Thyroid gland (tissue), 4 donors: ENCODE data around the gene CHRNG. TPM values are rescaled to one million over a fixed set of nuclear protein-coding genes. Genes with fewer than 3 reads are reported as not detected.
A peak's percentile ranks its signal among the peaks of the same experiment; 100 is the strongest.

ENCODE experiments used
- DNase-seq, 2 donors: peaks; one replicate each; pipeline ENCODE4 v3.0.0-alpha.2; 2019
- H3K27ac ChIP-seq, 3 donors: fragments of 200-600 bp; sonication (generic); 1 replicate in 2 of 3; 2 replicates in 1 of 3; pipeline ENCODE4 v1.5.1; 2016 to 2019; ENCODE audit warnings: mild to moderate bottlenecking in 1 of 3, moderate library complexity in 1 of 3
- H3K27me3 ChIP-seq: fragments of 200-600 bp; sonication (generic); one replicate; pipeline ENCODE4 v1.5.1; 2019
- H3K36me3 ChIP-seq, 2 donors: fragments of 200-600 bp; sonication (generic); one replicate each; pipeline ENCODE4 v1.5.1; 2016 to 2019
- H3K4me1 ChIP-seq, 2 donors: fragments of 200-600 bp; sonication (generic); one replicate each; pipeline ENCODE4 v1.5.1; 2017 to 2019
- H3K4me3 ChIP-seq, 3 donors: fragments of 200-600 bp; sonication (generic); replicated peaks in 1 of 3; 1 replicate in 2 of 3; 2 replicates in 1 of 3; pipeline ENCODE4 v1.5.1; 2016; ENCODE audit warnings: mild to moderate bottlenecking in 1 of 3
- H3K9me3 ChIP-seq: fragments of 200-600 bp; sonication (generic); one replicate; pipeline ENCODE4 v1.5.1; 2017
- POLR2A ChIP-seq, 2 donors: fragments of 450-650 bp; IDR thresholded peaks; one replicate each; pipeline ENCODE4 v1.6.1; 2017; ENCODE audit warnings: antibody characterized with exemption in 2 of 2, mild to moderate bottlenecking in 2 of 2, moderate library complexity in 1 of 2
- WGBS, 2 donors: methylation state at CpG; one replicate each; pipeline ENCODE4 v1.1.5; 2017; 5-methylcytosine and 5-hydroxymethylcytosine counted together
- intact Hi-C: fragments of 100-400 bp; cut with DNase I; formaldehyde crosslinking; loops from one replicate; pipeline ENCODE4 v1.15.1; 2023
- total RNA-seq, 4 donors: library from RNA; depleted of rRNA; stranded (reverse); fragments of >200 nt; gene quantifications; one replicate each; pipeline ENCODE4 v1.2.3, GENCODE V29; 2016
- TF ChIP-seq, protein P1 (sequence below), 6 experiments: fragments of 200-600 bp in 3 of 6; fragments of 450-650 bp in 3 of 6; sonication (generic) in 3 of 6; IDR thresholded peaks; one replicate each; pipeline ENCODE4 v1.5.1; 2016 to 2019; ENCODE audit warnings: antibody characterized with exemption in 6 of 6, mild to moderate bottlenecking in 2 of 6, inconsistent platforms in 1 of 6, moderate library complexity in 1 of 6

The CHRNG gene
- total RNA-seq, 4 donors from 2014 or later = not detected

DNA sequence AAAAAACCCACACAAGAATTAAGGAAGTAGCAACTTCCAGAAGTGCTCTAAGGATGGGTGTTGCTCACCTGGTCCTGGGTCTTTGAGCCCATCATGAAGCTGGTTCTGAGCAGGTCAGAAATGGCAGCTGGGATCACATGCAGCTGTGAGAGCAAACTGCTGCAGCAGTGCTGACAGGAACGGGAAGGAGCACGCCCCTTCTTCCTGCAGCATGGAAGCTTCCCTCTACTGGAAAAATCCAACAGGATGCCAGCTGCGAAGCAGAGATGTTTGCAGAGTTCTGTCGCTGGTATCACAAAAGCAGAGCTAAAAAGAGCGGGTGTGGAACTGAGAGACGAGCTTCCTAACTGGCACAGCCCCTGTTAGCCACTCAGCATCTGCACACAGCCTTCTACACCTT, 44.7 kb downstream of the CHRNG start:
- Histone ChIP-seq H3K4me1 (peaks cover 5 to 14% of the 10 kb centered on the region in 2 donors), H3K36me3 (peaks cover 12% of the 10 kb centered on the region in 2 donors), H3K9me3 (no peaks in the 10 kb centered on the region), H3K4me3 (no peak overlapping the region), H3K27ac (no peak overlapping the region), H3K27me3 (no peaks in the 10 kb centered on the region)
- intact Hi-C loops = no loop called here
- TF ChIP-seq, protein P1, sequence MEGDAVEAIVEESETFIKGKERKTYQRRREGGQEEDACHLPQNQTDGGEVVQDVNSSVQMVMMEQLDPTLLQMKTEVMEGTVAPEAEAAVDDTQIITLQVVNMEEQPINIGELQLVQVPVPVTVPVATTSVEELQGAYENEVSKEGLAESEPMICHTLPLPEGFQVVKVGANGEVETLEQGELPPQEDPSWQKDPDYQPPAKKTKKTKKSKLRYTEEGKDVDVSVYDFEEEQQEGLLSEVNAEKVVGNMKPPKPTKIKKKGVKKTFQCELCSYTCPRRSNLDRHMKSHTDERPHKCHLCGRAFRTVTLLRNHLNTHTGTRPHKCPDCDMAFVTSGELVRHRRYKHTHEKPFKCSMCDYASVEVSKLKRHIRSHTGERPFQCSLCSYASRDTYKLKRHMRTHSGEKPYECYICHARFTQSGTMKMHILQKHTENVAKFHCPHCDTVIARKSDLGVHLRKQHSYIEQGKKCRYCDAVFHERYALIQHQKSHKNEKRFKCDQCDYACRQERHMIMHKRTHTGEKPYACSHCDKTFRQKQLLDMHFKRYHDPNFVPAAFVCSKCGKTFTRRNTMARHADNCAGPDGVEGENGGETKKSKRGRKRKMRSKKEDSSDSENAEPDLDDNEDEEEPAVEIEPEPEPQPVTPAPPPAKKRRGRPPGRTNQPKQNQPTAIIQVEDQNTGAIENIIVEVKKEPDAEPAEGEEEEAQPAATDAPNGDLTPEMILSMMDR (IDR thresholded peaks at IDR 0.05) = no peak
- no peak for TF ChIP-seq POLR2A (IDR thresholded peaks at IDR 0.05)
- WGBS, 2 donors = 89 to 94% methylated on average over 6 of the region's 6 CpGs
- no peak for DNase-seq

DNA sequence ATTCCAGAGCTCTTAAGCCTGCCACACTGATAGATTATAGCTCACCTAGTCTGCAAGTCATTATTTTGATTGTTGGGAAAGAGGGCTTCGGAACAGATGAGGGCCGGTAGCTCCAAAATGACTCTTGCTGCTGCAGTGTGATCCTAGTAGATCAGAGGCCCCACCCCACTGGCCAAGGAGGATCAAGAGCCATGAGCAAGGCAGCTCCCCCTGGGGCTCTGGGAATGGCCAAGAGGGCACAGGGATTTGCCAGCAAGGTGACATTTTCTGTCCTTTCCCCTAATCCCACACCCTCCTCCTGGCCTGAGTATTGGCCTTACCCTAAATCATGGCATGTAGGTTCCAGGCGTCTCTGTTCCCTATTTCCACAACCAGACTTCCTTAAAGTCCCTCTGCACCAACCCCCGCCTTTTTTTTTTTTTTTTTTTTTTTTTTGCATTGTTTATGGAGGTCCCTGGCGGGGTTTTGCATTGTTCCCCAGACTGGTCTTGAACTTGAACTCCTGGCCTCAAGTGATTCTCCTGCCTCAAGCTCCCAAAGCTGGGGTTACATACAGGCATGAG, 47.5 kb downstream of the CHRNG start:
- TF ChIP-seq, protein P1 (IDR thresholded peaks at IDR 0.05) = no peak
- TF ChIP-seq POLR2A (IDR thresholded peaks at IDR 0.05) = no peak
- Histone ChIP-seq H3K36me3 (peaks cover 0 to under 1% of the 10 kb centered on the region in 2 donors), H3K4me1 (peaks cover 5 to 19% of the 10 kb centered on the region in 2 donors), H3K27me3 (no peaks in the 10 kb centered on the region), H3K27ac (peak overlapping the region in 2 of 3 donors; percentile 3 to 82), H3K4me3 (no peak overlapping the region), H3K9me3 (no peaks in the 10 kb centered on the region)
- DNase-seq = no peak
- intact Hi-C loops = no loop called here
- WGBS, 2 donors = 84% methylated on average over 5 of the region's 5 CpGs

DNA sequence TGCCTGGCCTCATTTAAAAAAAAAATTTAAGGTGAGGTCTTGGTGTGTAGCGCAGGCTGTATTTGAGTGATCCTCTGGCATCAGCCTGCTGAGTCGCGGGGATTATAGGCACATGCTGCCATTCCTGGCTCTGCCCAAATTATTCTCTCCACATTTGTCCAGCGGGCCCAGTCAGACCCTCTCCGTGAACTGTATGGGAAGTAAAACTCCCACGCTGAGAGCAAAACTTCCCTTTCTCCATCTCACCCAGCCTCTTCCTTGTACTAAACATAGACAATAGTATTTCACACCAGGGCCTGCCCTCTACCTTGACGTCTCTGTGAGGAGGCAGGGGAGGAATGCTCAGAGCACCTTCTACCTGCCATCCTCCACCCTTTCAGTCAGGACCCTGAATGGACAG, 48.0 kb downstream of the CHRNG start:
- Histone ChIP-seq H3K9me3 (no peaks in the 10 kb centered on the region), H3K36me3 (no peaks in the 10 kb centered on the region), H3K27me3 (no peaks in the 10 kb centered on the region), H3K27ac (peak overlapping the region; percentile 76 to 88 (median 82)), H3K4me3 (no peak overlapping the region), H3K4me1 (peaks cover 5 to 19% of the 10 kb centered on the region in 2 donors)
- TF ChIP-seq, protein P1 (IDR thresholded peaks at IDR 0.05) = no peak
- no peak for TF ChIP-seq POLR2A (IDR thresholded peaks at IDR 0.05)
- DNase-seq = no peak
- intact Hi-C loops = no loop called here
- WGBS, 2 donors = 86 to 90% methylated on average over 7 of the region's 7 CpGs

DNA sequence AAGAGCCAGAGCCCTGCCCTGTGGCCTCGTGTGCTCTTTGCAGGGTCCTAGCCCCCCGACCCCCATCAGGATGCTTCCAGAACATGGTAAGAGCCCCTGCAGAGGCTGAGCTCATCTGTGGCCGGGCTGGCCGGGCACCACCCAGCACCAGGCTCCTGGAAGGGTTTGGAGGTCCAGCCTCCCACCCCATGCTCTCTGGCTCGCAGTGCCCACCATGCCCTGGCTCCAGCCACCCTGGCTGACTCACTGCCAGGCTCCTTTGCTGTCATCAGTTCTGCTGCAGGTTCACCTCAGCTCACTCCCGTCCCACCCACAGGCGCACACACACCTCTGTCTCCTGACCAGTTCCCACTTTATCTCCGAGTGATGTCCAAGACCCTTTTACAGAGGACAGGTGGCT, 48.5 kb downstream of the CHRNG start:
- 97 to 100% methylated on average over 6 to 8 of the region's 8 CpGs for WGBS, 2 donors

More for the DNA sequence above, 48.5 kb downstream of the CHRNG start:
- no peak for DNase-seq
- TF ChIP-seq, protein P1 (IDR thresholded peaks at IDR 0.05) = no peak
- TF ChIP-seq POLR2A (IDR thresholded peaks at IDR 0.05) = no peak
- Histone ChIP-seq H3K4me3 (no peak overlapping the region), H3K27me3 (no peaks in the 10 kb centered on the region), H3K9me3 (no peaks in the 10 kb centered on the region), H3K36me3 (no peaks in the 10 kb centered on the region), H3K27ac (peak overlapping the region; percentile 76 to 88 (median 82)), H3K4me1 (peaks cover 5 to 19% of the 10 kb centered on the region in 2 donors)
- intact Hi-C loops = no loop called here
